ENCODE measurements around the gene SNX33.
"Not testable (repeated sequence)": the region's sequence is repeated elsewhere in the genome, so short reads cannot be mapped to it uniquely, and the experiment has no call there.

Gene SNX33

GRCh38 chr15:75625542-75626347, 22.0 kb upstream of the SNX33 start, which contains the start of gene SNUPN:
SNUPN (minus strand) TSS chr15:75625725; CDS start chr15:75621051, 4,674 bp downstream.
- Histone ChIP-seq H3K9ac (ENCODE audit: low read depth, low read length, poor library complexity, severe bottlenecking) (peak within 1 kb of the TSS; percentile 97), H3K4me2 (ENCODE audit: low read depth, low read length, poor library complexity, severe bottlenecking) (peak within 1 kb of the TSS; percentile 95), H3K4me1 (ENCODE audit: insufficient read depth, low read length, poor library complexity, severe bottlenecking) (peaks cover 26% of the 10 kb centered on the region), H3K36me3 (ENCODE audit: insufficient read depth, low read length) (no peaks in the 10 kb centered on the region), H3K27me3 (ENCODE audit: insufficient read depth, low read length, poor library complexity, severe bottlenecking) (no peaks in the 10 kb centered on the region), H2AFZ (ENCODE audit: low read length) (peak within 1 kb of the TSS; percentile 85), H4K20me1 (ENCODE audit: insufficient read depth, low read length, poor library complexity, severe bottlenecking) (no peaks in the 10 kb centered on the region), H3K9me3 (ENCODE audit: insufficient read depth, low read depth, low read length) (no peaks in the 10 kb centered on the region), H3K4me3 (ENCODE audit: low read length, poor library complexity, severe bottlenecking) (peak within 1 kb of the TSS; percentile 85), H3K9me2 (replicated peaks; ENCODE audit: low read depth, low read length) (no peaks in the 10 kb centered on the region), H3K79me2 (ENCODE audit: insufficient read depth, low read length) (peaks cover 11% of the 10 kb centered on the region), H3F3A (ENCODE audit: low read depth) (peaks cover 15% of the 10 kb centered on the region)
- TF ChIP-seq EZH2phosphoT487 (IDR thresholded peaks at IDR 0.05; ENCODE audit: borderline replicate concordance) (no peak), CTCF (conservative IDR thresholded peaks at IDR 0.05; ENCODE audit: low read length) (no peak)

GRCh38 chr15:75631935-75632334, 15.8 kb upstream of the SNX33 start:
- Histone ChIP-seq H3K4me3 (ENCODE audit: low read length, poor library complexity, severe bottlenecking) (no peak overlapping the region), H3K4me1 (ENCODE audit: insufficient read depth, low read length, poor library complexity, severe bottlenecking) (peaks cover 16% of the 10 kb centered on the region)

GRCh38 chr15:75633922-75634321, 13.8 kb upstream of the SNX33 start:
- H3K27me3 ChIP-seq (ENCODE audit: insufficient read depth, low read length, poor library complexity, severe bottlenecking); H3K36me3 ChIP-seq (ENCODE audit: insufficient read depth, low read length); H3K9me2 ChIP-seq (replicated peaks; ENCODE audit: low read depth, low read length); H3K4me3 ChIP-seq (ENCODE audit: low read length, poor library complexity, severe bottlenecking); H3K9me3 ChIP-seq (ENCODE audit: insufficient read depth, low read depth, low read length); H3K9ac ChIP-seq (ENCODE audit: low read depth, low read length, poor library complexity, severe bottlenecking); H3F3A ChIP-seq (ENCODE audit: low read depth); H2AFZ ChIP-seq (ENCODE audit: low read length); H3K4me2 ChIP-seq (ENCODE audit: low read depth, low read length, poor library complexity, severe bottlenecking): not testable (repeated sequence)
- peaks cover 23% of the 10 kb centered on the region for H3K4me1 ChIP-seq (ENCODE audit: insufficient read depth, low read length, poor library complexity, severe bottlenecking)
- H3K79me2 ChIP-seq (ENCODE audit: insufficient read depth, low read length) = peaks cover 32% of the 10 kb centered on the region
- peaks cover 28% of the 10 kb centered on the region for H4K20me1 ChIP-seq (ENCODE audit: insufficient read depth, low read length, poor library complexity, severe bottlenecking)

More at GRCh38 chr15:75631935-75632334, 15.8 kb upstream of the SNX33 start:
- no peaks in the 10 kb centered on the region for H3F3A ChIP-seq (ENCODE audit: low read depth)
- TF ChIP-seq EZH2phosphoT487 (IDR thresholded peaks at IDR 0.05; ENCODE audit: borderline replicate concordance) (no peak), CTCF (conservative IDR thresholded peaks at IDR 0.05; ENCODE audit: low read length) (no peak)
- H3K9me3 ChIP-seq (ENCODE audit: insufficient read depth, low read depth, low read length) = no peaks in the 10 kb centered on the region
- peaks cover 13% of the 10 kb centered on the region for H3K79me2 ChIP-seq (ENCODE audit: insufficient read depth, low read length)
- no peak overlapping the region for H2AFZ ChIP-seq (ENCODE audit: low read length)
- H4K20me1 ChIP-seq (ENCODE audit: insufficient read depth, low read length, poor library complexity, severe bottlenecking) = peaks cover 9% of the 10 kb centered on the region
- no peak overlapping the region for H3K9ac ChIP-seq (ENCODE audit: low read depth, low read length, poor library complexity, severe bottlenecking)
- no peaks in the 10 kb centered on the region for H3K27me3 ChIP-seq (ENCODE audit: insufficient read depth, low read length, poor library complexity, severe bottlenecking)
- no peaks in the 10 kb centered on the region for H3K36me3 ChIP-seq (ENCODE audit: insufficient read depth, low read length)
- H3K9me2 ChIP-seq (replicated peaks; ENCODE audit: low read depth, low read length) = no peaks in the 10 kb centered on the region
- H3K4me2 ChIP-seq (ENCODE audit: low read depth, low read length, poor library complexity, severe bottlenecking) = no peak overlapping the region

Measured in Loucy (cell line).